K562 (cell line): ENCODE results near the gene CPED1. TPM values are rescaled to one million over a fixed set of nuclear protein-coding genes. Genes with fewer than 3 reads are reported as not detected.

Experiments
- C11orf30 ChIP-seq: fragments of 450-650 bp; IDR thresholded peaks from 2 replicates; pipeline ENCODE4 v1.6.1; 2016; ENCODE audit warnings: low read depth, mild to moderate bottlenecking
- ETS1 ChIP-seq: conservative IDR thresholded peaks from 2 replicates; pipeline ENCODE4 v1.6.1; 2011; ENCODE audit warnings: low read depth, mild to moderate bottlenecking, low read length; ENCODE audit not compliant: control insufficient read depth
- HINFP ChIP-seq: fragments of 450-650 bp; conservative IDR thresholded peaks from 2 replicates; pipeline ENCODE4 v1.6.1; 2016; ENCODE audit warnings: missing genetic modification characterization, low read depth, mild to moderate bottlenecking, control low read depth, missing compliant biosample characterization
- POLR2B ChIP-seq: fragments of 450-650 bp; IDR thresholded peaks from 2 replicates; pipeline ENCODE4 v1.6.1; 2018; ENCODE audit warnings: low read depth; ENCODE audit not compliant: partially characterized antibody
- SNRNP70 ChIP-seq: fragments of 200-400 bp; formaldehyde crosslinking; optimal IDR thresholded peaks from 2 replicates; pipeline ENCODE3; 2017; ENCODE audit warnings: low read depth, low read length
- SRSF1 ChIP-seq: fragments of 200-400 bp; formaldehyde crosslinking; IDR thresholded peaks from 2 replicates; pipeline ENCODE4 v1.6.1; 2017; ENCODE audit warnings: mild to moderate bottlenecking, low read depth, low read length, moderate library complexity
- STAT5A ChIP-seq: IDR thresholded peaks from 2 replicates; pipeline ENCODE4 v1.6.1; 2012; ENCODE audit warnings: low read length, inconsistent platforms, borderline replicate concordance
- STAT6 ChIP-seq: sonication (generic); formaldehyde crosslinking; IDR thresholded peaks from 2 replicates; pipeline ENCODE4 v1.8.1; 2023; ENCODE audit warnings: mild to moderate bottlenecking, missing genetic modification reagents
- TFE3 ChIP-seq: fragments of 450-650 bp; formaldehyde crosslinking; IDR thresholded peaks from 2 replicates; pipeline ENCODE4 v1.4.0; 2020; ENCODE audit warnings: mild to moderate bottlenecking, mixed read lengths
- TGIF2 ChIP-seq: sonication (generic); formaldehyde crosslinking; IDR thresholded peaks from 2 replicates; pipeline ENCODE4 v1.8.1; 2022; ENCODE audit warnings: mild to moderate bottlenecking, missing genetic modification reagents, moderate library complexity
- YBX1 ChIP-seq: fragments of 450-650 bp; IDR thresholded peaks from 2 replicates; pipeline ENCODE4 v1.7.1; 2016; ENCODE audit warnings: mild to moderate bottlenecking
- ZFP30 ChIP-seq: fragments of 250-450 bp; sonication (Bioruptor Pico); IDR thresholded peaks from 2 replicates; pipeline ENCODE4 v1.8.0; 2022; ENCODE audit warnings: moderate library complexity, mild to moderate bottlenecking, inconsistent platforms, borderline replicate concordance
- ZNF395 ChIP-seq: fragments of 200-800 bp; sonication (Bioruptor generic); IDR thresholded peaks from 2 replicates; pipeline ENCODE4 v1.6.1; 2017; ENCODE audit warnings: missing genetic modification characterization, missing compliant biosample characterization
- ZNF398 ChIP-seq: fragments of 250-450 bp; sonication (Bioruptor Pico); IDR thresholded peaks from 2 replicates; pipeline ENCODE4 v1.8.0; 2021; ENCODE audit warnings: moderate library complexity, mild to moderate bottlenecking, inconsistent platforms
- ZNF699 ChIP-seq: fragments of 250-450 bp; sonication (Bioruptor Pico); IDR thresholded peaks from 2 replicates; pipeline ENCODE4 v1.8.0; 2021; ENCODE audit warnings: mild to moderate bottlenecking, moderate library complexity; ENCODE audit not compliant: insufficient replicate concordance
- polyA plus RNA-seq, 8 experiments: library from polyadenylated mRNA; depleted of rRNA in 4 of 8; stranded (reverse) in 5 of 8; unstranded in 3 of 8; fragments of >200 nt; fragmentation: Nextera tagmentation in 2 of 8; fragmentation: Illumina TruSeq in 1 of 8; extraction: Ambion mirVana in 2 of 8; extraction: Trizol in 1 of 8; gene quantifications; 2 replicates each; pipeline versions ENCODE4 v1.2.1 to v1.2.3, GENCODE V29; 2011 to 2014; ENCODE audit warnings: inconsistent platforms in 1 of 8, missing spikeins in 1 of 8
- total RNA-seq, 7 experiments: library from RNA; depleted of rRNA in 6 of 7; stranded (reverse); fragments of >200 nt in 6 of 7; fragmentation: Illumina TruSeq in 2 of 7; extraction: Trizol in 2 of 7; gene quantifications; 2 replicates each; pipeline versions ENCODE4 v1.2.1 to v1.2.3, GENCODE V29; 2011 to 2021; ENCODE audit warnings: low replicate concordance in 1 of 7

Gene CPED1
- total and polyA plus RNA-seq, 9 of the 15 experiments (the other 6 are each of a cell fraction or from before 2014, with no cell fraction given): 195 to 393 (median 290) TPM

- TF ChIP-seq ZNF699 (no peak), STAT6 (no peak), ZFP30 (CRISPR knock-in tag) (no peak; the same call in 1 of the 2 replicates), TFE3 (CRISPR knock-in tag) (peak; percentile 73; the same call in 1 of the 2 replicates), HINFP (tag) (no peak), SRSF1 (no peak), YBX1 (no peak), STAT5A (no peak), C11orf30 (no peak), POLR2B (no peak), ZNF398 (CRISPR knock-in tag) (no peak), SNRNP70 (no peak), TGIF2 (CRISPR knock-in tag) (no peak), ZNF395 (CRISPR knock-in tag) (no peak), ETS1 (no peak)
These were observed 2.1 kb downstream of the CPED1 start (continued) for GRCh38 chr7:120990468-120991118.
